Activated CD4-positive, alpha-beta T cell treated with anti-CD3 and anti-CD28 coated beads, Interleukin-2, amount 10 ng/mL, durations not matched to agents 24 days and 14 days (primary cell): ENCODE results near the gene ZNF653. TPM values are rescaled to one million over a fixed set of nuclear protein-coding genes. Genes with fewer than 3 reads are reported as not detected.
"Not testable (repeated sequence)": the region's sequence is repeated elsewhere in the genome, so short reads cannot be mapped to it uniquely, and the experiment has no call there.

ENCODE experiments used
- DNase-seq: peaks from one replicate; pipeline ENCODE4 v3.0.0; 2022
- H3K27ac Mint-ChIP-seq: one replicate; pipeline ENCODE4 v1.8.0; 2022; ENCODE audit warnings: mild to moderate bottlenecking, mixed read lengths
- H3K27me3 Mint-ChIP-seq: one replicate; pipeline ENCODE4 v1.8.0; 2022; ENCODE audit warnings: mixed read lengths
- H3K36me3 Mint-ChIP-seq: one replicate; pipeline ENCODE4 v1.8.0; 2022; ENCODE audit warnings: low read depth, mild to moderate bottlenecking, mixed read lengths
- H3K4me1 Mint-ChIP-seq: one replicate; pipeline ENCODE4 v1.8.0; 2021; ENCODE audit warnings: mixed read lengths
- H3K4me3 Mint-ChIP-seq: one replicate; pipeline ENCODE4 v1.8.0; 2022; ENCODE audit warnings: mild to moderate bottlenecking, moderate library complexity, mixed read lengths
- H3K9me3 Mint-ChIP-seq: one replicate; pipeline ENCODE4 v1.8.0; 2021; ENCODE audit warnings: mixed read lengths
- intact Hi-C: fragments of 100-400 bp; cut with micrococcal nuclease; formaldehyde crosslinking; loops from one replicate; pipeline ENCODE4 v1.15.1; 2023
- total RNA-seq: library from RNA; stranded (reverse); gene quantifications from 2 replicates; pipeline ENCODE4 v1.2.3, GENCODE V29; 2022

The ZNF653 gene
- total RNA-seq, 1 donor from 2014 or later: 21.6 TPM

DNA sequence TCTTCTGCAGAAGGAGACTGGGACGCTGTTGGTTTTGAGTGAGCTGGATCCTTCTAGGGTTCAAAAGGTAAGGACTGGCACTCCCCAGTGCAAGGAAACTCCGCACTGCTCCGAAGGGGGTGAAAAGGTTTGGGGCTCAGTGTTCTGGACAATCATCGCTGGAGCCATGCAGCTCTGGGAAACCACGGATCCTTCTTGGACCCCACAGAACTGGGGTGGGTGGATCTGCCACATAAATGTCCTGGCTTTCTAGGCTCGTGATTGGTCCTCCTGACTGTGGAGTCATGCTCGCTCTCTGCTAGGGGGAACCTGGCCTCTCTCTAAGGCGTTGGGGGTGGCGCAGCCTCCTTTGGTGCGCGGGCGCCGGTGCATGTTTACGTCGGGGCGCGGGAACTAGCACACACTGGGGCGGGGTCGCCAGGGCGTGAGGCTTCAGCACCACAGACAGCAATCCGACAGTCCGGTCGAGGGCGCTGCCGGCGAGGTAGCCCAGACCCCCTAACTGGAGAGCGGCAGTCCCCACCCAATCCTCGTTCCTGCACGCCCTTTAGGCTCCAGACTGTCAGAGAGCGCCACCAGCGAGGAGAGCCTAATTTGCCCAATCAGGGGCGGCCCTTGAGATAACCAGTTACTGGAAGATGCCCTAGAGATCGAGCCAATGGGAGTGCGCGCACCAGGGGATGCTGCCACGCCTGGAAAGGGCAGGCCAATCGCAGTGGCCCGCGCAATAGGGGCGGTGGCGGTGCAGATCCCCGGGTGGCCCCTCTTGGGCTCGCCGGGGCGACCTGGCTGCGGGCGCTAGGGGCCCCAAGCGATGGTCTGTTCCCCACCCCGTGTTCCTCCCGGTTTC is 23.9 kb downstream of the ZNF653 start:
- H3K36me3 Mint-ChIP-seq: peaks cover 8% of the 10 kb centered on the region
- DNase-seq: peak; percentile 92
- intact Hi-C loops: loop anchor here (1.0 to 5.0 kb wide), 5 partner anchors 24 to 189 kb away; partner anchors contain the start of genes ODAD3, PRKCSH and ZNF653
- H3K27me3 Mint-ChIP-seq: peaks cover 36% of the 10 kb centered on the region
- no peaks in the 10 kb centered on the region for H3K9me3 Mint-ChIP-seq
- peak overlapping the region; percentile 90 for H3K27ac Mint-ChIP-seq
- peak overlapping the region; percentile 84 for H3K4me3 Mint-ChIP-seq
- peaks cover 18% of the 10 kb centered on the region for H3K4me1 Mint-ChIP-seq

DNA sequence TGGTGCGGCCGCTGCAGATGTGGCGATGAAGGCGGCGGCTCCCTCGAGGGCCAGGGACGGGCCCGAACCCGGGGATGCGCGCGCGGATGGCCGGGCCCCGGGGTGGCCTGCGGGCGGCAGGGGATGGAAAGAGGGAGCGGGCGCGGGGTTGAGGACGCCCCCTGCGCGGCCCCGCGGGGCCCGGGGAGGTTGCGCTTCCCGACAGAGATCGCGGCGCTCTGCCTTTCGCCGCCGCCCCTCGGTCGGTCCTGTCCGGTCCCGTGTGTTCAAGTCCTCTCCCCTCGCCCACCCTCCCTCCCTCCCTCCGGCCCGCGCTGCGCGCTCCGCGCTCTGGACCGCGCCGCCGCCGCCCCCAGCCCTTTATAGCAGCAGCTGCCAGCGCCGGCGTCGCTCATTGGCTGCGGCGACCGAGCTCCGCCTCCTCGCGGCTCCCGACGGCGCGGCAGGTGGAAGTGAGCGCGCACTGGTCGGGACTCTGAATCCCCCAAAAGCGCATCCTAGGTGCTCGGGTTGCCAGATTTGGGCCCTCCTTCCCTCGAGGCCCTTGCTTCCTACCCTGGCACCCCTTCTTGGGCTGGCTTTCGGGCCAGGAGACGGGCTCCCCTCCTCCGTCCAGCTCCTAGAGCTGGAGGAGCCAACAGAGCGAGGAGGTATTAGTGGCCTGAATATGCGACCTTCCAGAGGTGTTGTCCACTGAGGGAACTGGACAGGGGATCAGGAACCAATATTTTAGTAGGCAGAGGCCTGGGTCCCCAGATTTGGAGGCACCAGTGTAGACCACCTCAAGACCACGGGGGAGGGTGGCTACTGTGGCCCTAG is 24.7 kb downstream of the ZNF653 start, which contains the start of gene ELAVL3:
TSS of gene ELAVL3 (minus strand) at position 332 of the 819 bp plus-strand sequence. CDS start 438 bp downstream, outside the sequence.
- intact Hi-C loops: loop anchor here (5.0 kb wide), 1 partner anchor 59 kb away; no protein-coding TSS in a partner anchor
- peaks cover 40% of the 10 kb centered on the region for H3K27me3 Mint-ChIP-seq
- H3K36me3 Mint-ChIP-seq: peaks cover 8% of the 10 kb centered on the region
- peak within 1 kb of the TSS; percentile 51 for H3K27ac Mint-ChIP-seq
- peak within 1 kb of the TSS; percentile 84 for H3K4me3 Mint-ChIP-seq
- peaks cover 18% of the 10 kb centered on the region for H3K4me1 Mint-ChIP-seq
- DNase-seq: no peak
- no peaks in the 10 kb centered on the region for H3K9me3 Mint-ChIP-seq

DNA sequence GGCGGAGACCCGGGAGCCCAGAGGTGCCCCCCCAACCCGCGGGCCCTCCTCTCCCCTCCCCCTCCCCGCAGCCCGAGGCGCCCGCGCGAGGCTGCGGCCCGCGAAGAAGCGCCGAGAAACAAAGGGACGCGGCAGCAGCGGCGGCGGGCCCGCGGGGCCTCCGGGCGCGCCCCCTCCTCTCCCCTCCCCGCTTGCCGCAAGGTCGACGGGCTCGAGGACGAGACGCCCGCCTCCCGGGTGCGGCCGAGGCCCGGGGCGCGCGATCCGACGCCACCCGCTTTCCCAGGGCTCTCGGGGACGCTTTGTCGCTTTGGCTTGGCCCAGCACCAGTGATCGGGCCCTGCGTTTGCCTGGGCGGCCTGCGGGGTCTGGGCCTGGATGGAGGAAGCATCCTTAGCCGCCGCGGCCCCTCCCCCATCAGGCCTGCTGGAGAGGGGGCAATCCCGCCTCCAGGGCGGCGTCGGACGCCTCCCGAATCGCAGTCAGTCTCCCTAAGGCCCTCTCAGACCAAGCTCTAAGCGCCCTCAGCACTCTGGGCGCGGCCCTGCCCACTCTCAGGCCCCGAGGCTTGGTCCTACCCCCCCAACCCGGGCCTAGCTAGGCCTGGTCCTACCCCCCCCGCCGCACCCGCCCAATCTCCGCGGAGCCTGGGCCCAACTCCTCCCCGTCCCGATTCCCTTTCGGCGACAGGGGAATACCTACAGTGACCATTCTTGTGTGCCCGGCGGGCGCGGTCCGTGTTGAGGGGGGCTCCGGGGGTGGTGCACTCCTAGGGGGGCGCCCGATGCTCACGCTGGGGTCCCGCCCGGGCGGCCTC is 25.5 kb downstream of the ZNF653 start:
- intact Hi-C loops: loop anchor here (5.0 kb wide), 1 partner anchor 58 kb away; no protein-coding TSS in a partner anchor
- Mint-ChIP-seq H3K4me1 (peaks cover 18% of the 10 kb centered on the region), H3K27ac (no peak overlapping the region), H3K36me3 (peaks cover 8% of the 10 kb centered on the region), H3K9me3 (no peaks in the 10 kb centered on the region), H3K4me3 (no peak overlapping the region), H3K27me3 (peaks cover 40% of the 10 kb centered on the region)
- no peak for DNase-seq

GRCh38 chr19:11479090-11479897 is 26.3 kb downstream of the ZNF653 start:
- intact Hi-C loops: no loop called here
- peak; percentile 80 for DNase-seq
- Mint-ChIP-seq H3K4me1 (peaks cover 18% of the 10 kb centered on the region), H3K9me3 (no peaks in the 10 kb centered on the region), H3K4me3 (peak overlapping the region; percentile 36), H3K27me3 (peaks cover 40% of the 10 kb centered on the region), H3K36me3 (peaks cover 8% of the 10 kb centered on the region), H3K27ac (no peak overlapping the region)

GRCh38 chr19:11478167-11479089 is 27.2 kb downstream of the ZNF653 start:
- no peak overlapping the region for H3K4me3 Mint-ChIP-seq
- H3K27me3 Mint-ChIP-seq: peaks cover 43% of the 10 kb centered on the region
- intact Hi-C loops: no loop called here
- DNase-seq: no peak
- peaks cover 5% of the 10 kb centered on the region for H3K36me3 Mint-ChIP-seq
- no peak overlapping the region for H3K27ac Mint-ChIP-seq
- H3K4me1 Mint-ChIP-seq: peaks cover 18% of the 10 kb centered on the region
- H3K9me3 Mint-ChIP-seq: no peaks in the 10 kb centered on the region

GRCh38 chr19:11475861-11476260 is 29.8 kb downstream of the ZNF653 start:
- Mint-ChIP-seq H3K4me1 (peaks cover 5% of the 10 kb centered on the region), H3K4me3 (no peak overlapping the region), H3K36me3 (peaks cover 3% of the 10 kb centered on the region), H3K27ac (no peak overlapping the region), H3K27me3 (peaks cover 36% of the 10 kb centered on the region), H3K9me3 (no peaks in the 10 kb centered on the region)
- DNase-seq: no peak
- intact Hi-C loops: no loop called here

- H3K9me3 Mint-ChIP-seq, H3K4me3 Mint-ChIP-seq, H3K27ac Mint-ChIP-seq: not testable (repeated sequence)
Observed at GRCh38 chr19:11475343-11475742, 30.3 kb downstream of the ZNF653 start.

DNA sequence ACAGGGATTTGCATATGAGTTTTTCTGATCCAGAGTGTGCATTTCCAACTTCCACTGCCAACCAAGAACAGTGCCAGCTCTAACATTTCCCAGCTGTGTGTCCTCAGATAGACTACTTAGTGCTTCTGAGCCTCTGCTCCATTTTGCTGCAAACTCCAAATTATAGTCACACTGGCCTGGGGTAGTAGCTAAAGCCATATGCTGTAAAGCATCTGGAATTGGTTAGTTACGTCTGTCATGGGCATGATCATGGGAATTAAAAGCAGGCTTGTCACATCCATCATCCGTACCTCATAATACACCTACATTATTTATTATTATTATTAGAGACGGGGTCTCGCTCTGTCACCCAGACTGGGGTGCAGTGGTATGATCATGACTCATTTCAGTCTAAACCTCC is 31.9 kb downstream of the ZNF653 start:
- H3K27ac Mint-ChIP-seq: no peak overlapping the region
- no peak overlapping the region for H3K4me3 Mint-ChIP-seq
- intact Hi-C loops: no loop called here
- H3K36me3 Mint-ChIP-seq: no peaks in the 10 kb centered on the region
- no peaks in the 10 kb centered on the region for H3K9me3 Mint-ChIP-seq
- no peaks in the 10 kb centered on the region for H3K4me1 Mint-ChIP-seq
- H3K27me3 Mint-ChIP-seq: peaks cover 30% of the 10 kb centered on the region
- DNase-seq: no peak

More at GRCh38 chr19:11475343-11475742, 30.3 kb downstream of the ZNF653 start:
- H3K4me1 Mint-ChIP-seq, DNase-seq, intact Hi-C loops, H3K36me3 Mint-ChIP-seq: not testable (repeated sequence)
- peaks cover 36% of the 10 kb centered on the region for H3K27me3 Mint-ChIP-seq

GRCh38 chr19:11468266-11468845 is 37.3 kb downstream of the ZNF653 start:
- H3K36me3 Mint-ChIP-seq, H3K9me3 Mint-ChIP-seq, H3K4me3 Mint-ChIP-seq, DNase-seq, H3K4me1 Mint-ChIP-seq, intact Hi-C loops, H3K27ac Mint-ChIP-seq, H3K27me3 Mint-ChIP-seq: not testable (repeated sequence)

- Mint-ChIP-seq H3K4me3 (no peak overlapping the region), H3K9me3 (no peaks in the 10 kb centered on the region), H3K36me3 (no peaks in the 10 kb centered on the region), H3K27me3 (peaks cover 2% of the 10 kb centered on the region), H3K27ac (no peak overlapping the region), H3K4me1 (no peaks in the 10 kb centered on the region)
- intact Hi-C loops: no loop called here
- no peak for DNase-seq
Observed at GRCh38 chr19:11465600-11465999, 40.0 kb downstream of the ZNF653 start.

DNA sequence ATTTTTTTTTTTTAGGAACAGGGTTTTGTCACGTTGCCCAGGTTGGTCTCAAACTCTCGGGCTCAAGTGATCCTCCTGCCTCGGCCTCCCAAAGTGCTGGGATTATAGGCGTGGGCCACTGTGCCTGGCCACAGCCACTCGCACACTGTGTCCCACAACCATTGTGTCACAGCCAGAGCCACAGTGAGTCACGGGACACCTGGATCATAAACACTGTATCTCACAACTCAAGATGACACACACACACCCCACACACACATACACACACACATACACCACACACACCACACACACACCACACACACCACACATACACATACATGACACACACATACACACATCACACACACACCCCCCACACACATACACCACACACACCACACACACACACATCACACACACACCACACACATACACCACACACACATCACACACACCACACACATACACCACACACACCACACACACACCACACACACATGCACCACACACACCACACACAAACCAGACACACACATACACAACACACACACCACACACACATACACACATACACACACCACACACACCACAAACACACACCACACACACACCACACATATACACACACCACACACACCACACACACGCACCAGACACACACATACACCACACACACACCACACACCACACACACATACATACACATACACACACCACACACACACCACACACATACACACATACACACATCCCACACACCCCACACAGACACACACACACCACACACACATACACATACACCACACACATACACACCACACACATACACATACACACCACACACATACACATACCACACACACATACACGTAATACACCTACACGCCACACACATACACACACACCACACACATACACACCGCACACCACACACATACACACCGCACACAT is 41.0 kb downstream of the ZNF653 start:
- H3K36me3 Mint-ChIP-seq: no peaks in the 10 kb centered on the region
- no peak overlapping the region for H3K27ac Mint-ChIP-seq
- intact Hi-C loops: no loop called here
- peaks cover 3% of the 10 kb centered on the region for H3K27me3 Mint-ChIP-seq
- DNase-seq: no peak
- H3K9me3 Mint-ChIP-seq: no peaks in the 10 kb centered on the region
- H3K4me1 Mint-ChIP-seq: no peaks in the 10 kb centered on the region
- H3K4me3 Mint-ChIP-seq: no peak overlapping the region
